ENCODE data around the gene NOPCHAP1. TPM values are rescaled to one million over a fixed set of nuclear protein-coding genes. Genes with fewer than 3 reads are reported as not detected.

Gene NOPCHAP1
- total and polyA plus RNA-seq, 2 of the 8 experiments (the other 6 are each of a cell fraction or from before 2014, with no cell fraction given) = 14.9 to 39.5 TPM

DNA sequence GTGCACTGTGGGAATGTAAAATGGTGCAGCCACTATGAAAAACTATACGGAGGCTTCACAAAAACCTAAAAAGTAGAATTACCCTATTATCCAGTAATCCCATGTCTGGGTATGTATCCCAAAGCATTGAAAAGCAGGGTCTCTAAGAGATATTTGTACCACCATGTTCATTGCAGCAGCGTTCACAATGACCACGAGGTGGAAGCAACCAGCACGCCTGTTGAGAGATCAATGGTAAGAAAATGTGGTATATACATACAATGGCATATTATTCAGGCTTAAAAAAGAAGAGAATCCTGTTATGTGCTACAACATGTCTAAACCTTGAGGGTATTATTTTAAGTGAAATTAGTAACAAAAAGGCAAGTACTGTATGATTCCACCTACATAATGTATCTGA lies 910 bp upstream of the NOPCHAP1 start (continued):
- TF ChIP-seq CHD2 (IDR thresholded peaks at IDR 0.05; ENCODE audit: low read length) = no peak
